ENCODE results near the gene SNRPF.
A peak's percentile ranks its signal among the peaks of the same experiment; 100 is the strongest.

- TF ChIP-seq, protein P1, sequence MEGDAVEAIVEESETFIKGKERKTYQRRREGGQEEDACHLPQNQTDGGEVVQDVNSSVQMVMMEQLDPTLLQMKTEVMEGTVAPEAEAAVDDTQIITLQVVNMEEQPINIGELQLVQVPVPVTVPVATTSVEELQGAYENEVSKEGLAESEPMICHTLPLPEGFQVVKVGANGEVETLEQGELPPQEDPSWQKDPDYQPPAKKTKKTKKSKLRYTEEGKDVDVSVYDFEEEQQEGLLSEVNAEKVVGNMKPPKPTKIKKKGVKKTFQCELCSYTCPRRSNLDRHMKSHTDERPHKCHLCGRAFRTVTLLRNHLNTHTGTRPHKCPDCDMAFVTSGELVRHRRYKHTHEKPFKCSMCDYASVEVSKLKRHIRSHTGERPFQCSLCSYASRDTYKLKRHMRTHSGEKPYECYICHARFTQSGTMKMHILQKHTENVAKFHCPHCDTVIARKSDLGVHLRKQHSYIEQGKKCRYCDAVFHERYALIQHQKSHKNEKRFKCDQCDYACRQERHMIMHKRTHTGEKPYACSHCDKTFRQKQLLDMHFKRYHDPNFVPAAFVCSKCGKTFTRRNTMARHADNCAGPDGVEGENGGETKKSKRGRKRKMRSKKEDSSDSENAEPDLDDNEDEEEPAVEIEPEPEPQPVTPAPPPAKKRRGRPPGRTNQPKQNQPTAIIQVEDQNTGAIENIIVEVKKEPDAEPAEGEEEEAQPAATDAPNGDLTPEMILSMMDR (IDR thresholded peaks at IDR 0.05): no peak
- TF ChIP-seq POLR2A (IDR thresholded peaks at IDR 0.05) (no peak), EP300 (IDR thresholded peaks at IDR 0.05) (peak in 1 of 4 donors; percentile 18), POLR2AphosphoS5 (IDR thresholded peaks at IDR 0.05) (no peak)
These were observed 29.4 kb upstream of the SNRPF start for GRCh38 chr12:95829395-95829794.
